Natural killer cell (primary cell): Measurements from ENCODE around the gene MAN2A2. TPM values are rescaled to one million over a fixed set of nuclear protein-coding genes. Genes with fewer than 3 reads are reported as not detected.

Experiments
- ATAC-seq, 3 donors: fragments of 150-1000 bp in 2 of 3; fragments of 200-7000 bp in 1 of 3; cut with Tn5 transposase; 1 replicate in 1 of 3; 2 replicates in 2 of 3; pipeline ENCODE4 v1.10.0; 2021; ENCODE audit warnings: mild to moderate bottlenecking in 2 of 3, moderate library complexity in 2 of 3
- DNase-seq, 2 donors: peaks; one replicate each; pipeline versions ENCODE4 v3.0.0 to v3.0.0-alpha.2; 2013 to 2021; ENCODE audit warnings: mixed read lengths in 1 of 2
- H3K27ac ChIP-seq: one replicate; pipeline ENCODE4 v1.5.1; 2013; ENCODE audit warnings: mild to moderate bottlenecking, low read length
- H3K27me3 ChIP-seq: one replicate; pipeline ENCODE4 v1.6.1; 2013; ENCODE audit warnings: low read length; ENCODE audit not compliant: control insufficient read depth, insufficient read depth
- H3K36me3 ChIP-seq: one replicate; pipeline ENCODE4 v1.6.1; 2013; ENCODE audit warnings: low read length; ENCODE audit not compliant: control insufficient read depth, insufficient read depth
- H3K4me1 ChIP-seq: one replicate; pipeline ENCODE4 v1.6.1; 2013; ENCODE audit warnings: low read length; ENCODE audit not compliant: control insufficient read depth, insufficient read depth
- H3K4me3 ChIP-seq: one replicate; pipeline ENCODE4 v1.5.1; 2013; ENCODE audit warnings: low read length
- H3K9me3 ChIP-seq: one replicate; pipeline ENCODE4 v1.6.1; 2013; ENCODE audit warnings: low read length; ENCODE audit not compliant: control insufficient read depth, insufficient read depth
- H3K27ac Mint-ChIP-seq, 2 donors: one replicate each; pipeline ENCODE4 v1.8.0; 2022; ENCODE audit warnings: mild to moderate bottlenecking in 2 of 2, mixed read lengths in 2 of 2, moderate library complexity in 1 of 2
- H3K27me3 Mint-ChIP-seq, 2 donors: one replicate each; pipeline ENCODE4 v1.8.0; 2022; ENCODE audit warnings: low read depth in 2 of 2, mixed read lengths in 2 of 2
- H3K36me3 Mint-ChIP-seq: one replicate; pipeline ENCODE4 v1.8.0; 2022; ENCODE audit warnings: mixed read lengths
- H3K4me1 Mint-ChIP-seq, 2 donors: one replicate each; pipeline ENCODE4 v1.8.0; 2022; ENCODE audit warnings: mixed read lengths in 2 of 2
- H3K4me3 Mint-ChIP-seq: one replicate; pipeline ENCODE4 v1.8.0; 2022; ENCODE audit warnings: mild to moderate bottlenecking, moderate library complexity, mixed read lengths
- H3K9me3 Mint-ChIP-seq, 2 donors: one replicate each; pipeline ENCODE4 v1.8.0; 2022; ENCODE audit warnings: mixed read lengths in 2 of 2
- CTCF ChIP-seq: fragments of 200-600 bp; IDR thresholded peaks from one replicate; pipeline ENCODE4 v1.8.0; 2022; ENCODE audit warnings: antibody characterized with exemption
- WGBS: methylation state at CpG from one replicate; pipeline ENCODE4 v1.1.7; 2013; ENCODE audit warnings: missing lambda C conversion rate; ENCODE audit not compliant: insufficient coverage; 5-methylcytosine and 5-hydroxymethylcytosine counted together
- intact Hi-C: fragments of 100-400 bp; cut with micrococcal nuclease; formaldehyde crosslinking; loops from one replicate; pipeline ENCODE4 v1.14.2; 2022
- total RNA-seq, 4 donors: library from RNA; stranded (reverse); fragments of 120-200 nt in 1 of 4; gene quantifications; one replicate each; pipeline versions ENCODE4 v1.2.3 to v1.2.4, GENCODE V29; 2013 to 2022

Gene MAN2A2
- total RNA-seq, 3 donors from 2014 or later (not counting 1 experiment from before 2014, with no cell fraction given): 158 to 200 (median 177) TPM

- Mint-ChIP-seq H3K4me3 (peak overlapping the region; percentile 85), H3K9me3 (no peaks in the 10 kb centered on the region), H3K27me3 (no peaks in the 10 kb centered on the region), H3K4me1 (peaks cover 0 to 10% of the 10 kb centered on the region in 2 donors), H3K36me3 (no peaks in the 10 kb centered on the region), H3K27ac (peak overlapping the region; percentile 82 to 91)
- ATAC-seq: no peak
- intact Hi-C loops: loop anchor here (1.0 to 2.0 kb wide), 3 partner anchors 21 to 316 kb away; partner anchors contain the start of gene UNC45A
- H3K9me3 ChIP-seq: no peaks in the 10 kb centered on the region
- peak overlapping the region; percentile 71 for H3K4me3 ChIP-seq
- H3K27me3 ChIP-seq: no peaks in the 10 kb centered on the region
- TF ChIP-seq CTCF: no peak
- DNase-seq: no peak
- H3K4me1 ChIP-seq: peaks cover 20% of the 10 kb centered on the region
- peaks cover 29% of the 10 kb centered on the region for H3K36me3 ChIP-seq
- WGBS: 83% methylated on average over 20 of the region's 20 CpGs
- H3K27ac ChIP-seq: no peak overlapping the region
These were observed 52.6 kb downstream of the MAN2A2 start for GRCh38 chr15:90955624-90956273.

- no peaks in the 10 kb centered on the region for H3K27me3 ChIP-seq
- Mint-ChIP-seq H3K27ac (no peak overlapping the region), H3K9me3 (no peaks in the 10 kb centered on the region), H3K4me3 (peak overlapping the region; percentile 63), H3K36me3 (no peaks in the 10 kb centered on the region), H3K27me3 (no peaks in the 10 kb centered on the region), H3K4me1 (peaks cover 0 to 10% of the 10 kb centered on the region in 2 donors)
- no peaks in the 10 kb centered on the region for H3K9me3 ChIP-seq
- WGBS: 24% methylated on average over 56 of the region's 56 CpGs
- H3K4me1 ChIP-seq: peaks cover 20% of the 10 kb centered on the region
- peak in 2 of 3 donors; percentile 18 to 19 for ATAC-seq
- peak; percentile 89 for TF ChIP-seq CTCF
- peak overlapping the region; percentile 16 for H3K4me3 ChIP-seq
- intact Hi-C loops: loop anchor here (1.0 to 2.0 kb wide), 2 partner anchors 92 to 315 kb away; no protein-coding TSS in a partner anchor
- peaks cover 27% of the 10 kb centered on the region for H3K36me3 ChIP-seq
- H3K27ac ChIP-seq: no peak overlapping the region
- peak; percentile 62 to 76 for DNase-seq
These were observed 53.4 kb downstream of the MAN2A2 start for GRCh38 chr15:90956274-90957030.

- Histone ChIP-seq H3K4me1 (peaks cover 20% of the 10 kb centered on the region), H3K9me3 (no peaks in the 10 kb centered on the region), H3K27me3 (no peaks in the 10 kb centered on the region), H3K27ac (no peak overlapping the region), H3K36me3 (peaks cover 23% of the 10 kb centered on the region), H3K4me3 (peak overlapping the region; percentile 16)
- Mint-ChIP-seq H3K4me1 (peaks cover 0 to 10% of the 10 kb centered on the region in 2 donors), H3K9me3 (no peaks in the 10 kb centered on the region), H3K27me3 (no peaks in the 10 kb centered on the region), H3K36me3 (no peaks in the 10 kb centered on the region), H3K27ac (no peak overlapping the region), H3K4me3 (peak overlapping the region; percentile 63)
- WGBS: 75% methylated on average over 63 of the region's 63 CpGs
- no peak for TF ChIP-seq CTCF
- no peak for DNase-seq
- ATAC-seq: no peak
- intact Hi-C loops: loop anchor here (2.0 kb wide), 1 partner anchor 92 kb away; no protein-coding TSS in a partner anchor
These were observed 54.1 kb downstream of the MAN2A2 start for GRCh38 chr15:90957031-90957790.
